KG1 (cell line): ENCODE data around the gene ZNF226.
"Not testable (repeated sequence)": the region's sequence is repeated elsewhere in the genome, so short reads cannot be mapped to it uniquely, and the experiment has no call there.

Source experiments
- DNase-seq: peaks from one replicate; lab custom pipeline; 2025; lab: John Stamatoyannopoulos, UW

The ZNF226 gene

GRCh38 chr19:44164673-44165512 is at the start of gene ZNF226:
Gene ZNF226, plus strand, starts transcription at chr19:44165100. Its CDS starts 4,981 bp downstream, at chr19:44170081.
- DNase-seq: peak; percentile 94

GRCh38 chr19:44121162-44121561 is 43.7 kb upstream of the ZNF226 start:
- DNase-seq: not testable (repeated sequence)

- DNase-seq: no peak
Measured at GRCh38 chr19:44131955-44132354, 32.9 kb upstream of the ZNF226 start.

- peak; percentile 61 for DNase-seq
Measured at GRCh38 chr19:44141191-44142058, 23.5 kb upstream of the ZNF226 start, which contains the start of gene ZNF234. Gene ZNF234, plus strand, starts transcription at chr19:44141554. Its CDS starts 3,079 bp downstream, at chr19:44144633.

DNA sequence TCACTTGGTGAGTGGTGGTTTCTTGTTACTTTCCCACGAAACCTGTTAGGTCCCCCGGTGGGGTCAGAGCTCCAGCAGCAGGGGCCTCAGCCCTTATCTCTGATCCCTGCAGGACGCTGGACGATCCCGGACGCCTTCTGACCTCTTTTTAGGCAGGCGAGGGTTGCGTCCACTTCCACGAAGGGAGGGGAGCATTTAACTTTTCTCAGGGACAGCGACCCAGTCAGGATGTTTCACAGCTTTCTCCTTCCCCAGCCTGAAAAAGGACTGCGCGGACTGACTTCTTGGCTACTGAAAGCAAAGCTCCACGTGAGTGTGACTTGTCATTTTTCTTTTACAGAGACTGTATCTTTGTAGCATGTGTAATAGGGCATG is 22.9 kb upstream of the ZNF226 start:
- DNase-seq: peak; percentile 24

GRCh38 chr19:44149776-44150175 is 15.1 kb upstream of the ZNF226 start:
- no peak for DNase-seq

GRCh38 chr19:44151491-44151890 is 13.4 kb upstream of the ZNF226 start:
- DNase-seq: no peak

DNA sequence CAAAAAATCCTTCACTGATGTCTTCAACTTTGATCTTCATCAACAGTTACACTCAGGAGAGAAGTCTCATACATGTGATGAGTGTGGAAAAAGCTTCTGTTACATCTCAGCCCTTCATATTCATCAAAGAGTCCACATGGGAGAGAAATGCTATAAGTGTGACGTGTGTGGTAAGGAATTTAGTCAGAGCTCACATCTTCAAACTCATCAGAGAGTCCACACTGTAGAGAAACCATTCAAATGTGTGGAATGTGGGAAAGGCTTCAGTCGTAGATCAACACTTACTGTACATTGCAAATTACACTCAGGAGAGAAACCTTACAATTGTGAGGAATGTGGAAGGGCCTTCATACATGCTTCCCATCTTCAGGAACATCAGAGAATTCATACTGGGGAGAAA is 8.4 kb upstream of the ZNF226 start:
- no peak for DNase-seq

GRCh38 chr19:44163789-44164188 is 1.1 kb upstream of the ZNF226 start:
- DNase-seq: no peak

DNA sequence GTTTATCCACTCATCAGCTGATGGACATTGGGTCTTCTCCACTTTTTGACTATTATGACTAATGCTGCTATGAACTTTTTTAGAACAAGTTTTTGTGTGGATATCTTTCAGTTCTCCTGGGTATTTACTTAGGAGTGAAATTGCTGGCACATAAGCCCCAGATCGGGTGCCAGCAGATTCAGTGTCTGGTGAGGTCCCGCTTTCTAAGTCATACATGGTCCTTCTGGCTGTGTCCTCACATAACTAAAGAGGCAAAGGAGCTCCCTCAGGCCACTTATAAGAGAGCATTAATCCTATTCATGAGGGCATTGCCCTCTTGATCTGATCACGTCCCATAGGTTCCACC is 600 bp upstream of the ZNF226 start:
- no peak for DNase-seq

DNA sequence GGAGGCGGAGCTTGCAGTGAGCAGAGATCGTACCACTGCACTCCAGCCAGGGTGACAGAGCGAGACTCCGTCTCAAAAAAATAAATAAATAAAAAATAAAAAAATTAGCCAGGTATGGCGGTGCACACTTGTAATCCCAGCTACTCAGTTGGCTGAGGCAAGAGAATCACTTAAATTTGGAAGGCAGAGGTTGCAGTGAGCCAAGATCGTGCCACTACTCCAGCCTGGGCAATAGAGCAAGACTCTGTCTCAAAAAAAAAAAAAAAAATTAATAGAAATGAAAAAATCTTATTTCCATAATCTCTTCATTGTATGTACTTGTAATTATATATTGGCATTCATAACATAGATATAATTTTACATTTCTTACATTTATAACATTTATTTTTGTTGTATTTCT is 5.8 kb downstream of the ZNF226 start:
- not testable (repeated sequence) for DNase-seq

DNA sequence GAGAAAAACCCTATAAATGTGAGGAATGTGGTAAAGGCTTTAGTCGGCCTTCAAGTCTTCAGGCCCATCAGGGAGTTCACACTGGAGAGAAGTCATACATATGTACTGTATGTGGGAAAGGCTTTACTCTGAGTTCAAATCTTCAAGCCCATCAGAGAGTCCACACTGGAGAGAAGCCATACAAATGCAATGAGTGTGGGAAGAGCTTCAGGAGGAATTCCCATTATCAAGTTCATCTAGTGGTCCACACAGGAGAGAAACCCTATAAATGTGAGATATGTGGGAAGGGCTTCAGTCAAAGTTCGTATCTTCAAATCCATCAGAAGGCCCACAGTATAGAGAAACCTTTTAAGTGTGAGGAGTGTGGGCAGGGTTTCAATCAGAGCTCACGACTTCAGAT is 11.7 kb downstream of the ZNF226 start:
- DNase-seq: no peak

- no peak for DNase-seq
Measured at GRCh38 chr19:44180968-44181367, 16.1 kb downstream of the ZNF226 start.

DNA sequence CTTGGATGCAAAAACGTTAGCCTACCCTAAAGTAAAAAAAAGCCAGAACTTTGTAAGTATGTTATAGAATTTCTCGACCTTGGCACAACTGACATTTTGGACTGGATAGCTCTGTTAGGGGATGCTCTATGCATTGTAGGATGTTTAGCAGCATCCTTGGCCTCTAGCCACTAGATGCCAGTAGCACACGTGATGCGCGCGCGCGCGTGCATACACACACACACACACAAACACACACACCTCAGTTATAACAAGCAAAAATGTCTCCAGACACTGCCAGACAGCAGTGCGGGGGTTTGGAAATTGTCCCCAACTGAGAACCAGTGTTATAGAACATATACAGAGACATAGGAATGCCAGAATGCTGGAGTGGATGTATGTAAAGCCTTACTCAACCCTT is 17.2 kb downstream of the ZNF226 start:
- DNase-seq: no peak

- DNase-seq: no peak
Measured at GRCh38 chr19:44190020-44190419, 25.1 kb downstream of the ZNF226 start.

- DNase-seq: no peak
Measured at GRCh38 chr19:44192127-44192526, 27.2 kb downstream of the ZNF226 start.

GRCh38 chr19:44196772-44197171 is 31.9 kb downstream of the ZNF226 start:
- DNase-seq: no peak

- DNase-seq: no peak
Measured at GRCh38 chr19:44202470-44202869, 37.6 kb downstream of the ZNF226 start.

GRCh38 chr19:44202974-44203373 is 38.1 kb downstream of the ZNF226 start:
- DNase-seq: no peak

- not testable (repeated sequence) for DNase-seq
Measured at GRCh38 chr19:44203877-44204276, 39.0 kb downstream of the ZNF226 start.

- DNase-seq: no peak
Measured at GRCh38 chr19:44204772-44205171, 39.9 kb downstream of the ZNF226 start.

GRCh38 chr19:44207126-44207803 is 42.4 kb downstream of the ZNF226 start:
- DNase-seq: peak; percentile 82
